IPS-15b (cell line): ENCODE measurements around the gene CRB2.

ENCODE experiments used
- H3K27me3 ChIP-seq: one replicate; pipeline ENCODE4 v1.6.1; 2013; ENCODE audit warnings: low read length; ENCODE audit not compliant: control insufficient read depth, insufficient read depth
- H3K36me3 ChIP-seq: one replicate; pipeline ENCODE4 v1.6.1; 2013; ENCODE audit warnings: low read length; ENCODE audit not compliant: control insufficient read depth, insufficient read depth
- H3K4me1 ChIP-seq: one replicate; pipeline ENCODE4 v1.6.1; 2013; ENCODE audit warnings: mild to moderate bottlenecking, low read length; ENCODE audit not compliant: control insufficient read depth, insufficient read depth
- H3K4me3 ChIP-seq: one replicate; pipeline ENCODE4 v1.5.1; 2013; ENCODE audit warnings: low read depth, low read length
- H3K9ac ChIP-seq: one replicate; pipeline ENCODE4 v1.6.1; 2013; ENCODE audit warnings: low read depth, mild to moderate bottlenecking, low read length
- H3K9me3 ChIP-seq: one replicate; pipeline ENCODE4 v1.6.1; 2013; ENCODE audit warnings: mild to moderate bottlenecking, low read length; ENCODE audit not compliant: control insufficient read depth, insufficient read depth

CRB2 gene

DNA sequence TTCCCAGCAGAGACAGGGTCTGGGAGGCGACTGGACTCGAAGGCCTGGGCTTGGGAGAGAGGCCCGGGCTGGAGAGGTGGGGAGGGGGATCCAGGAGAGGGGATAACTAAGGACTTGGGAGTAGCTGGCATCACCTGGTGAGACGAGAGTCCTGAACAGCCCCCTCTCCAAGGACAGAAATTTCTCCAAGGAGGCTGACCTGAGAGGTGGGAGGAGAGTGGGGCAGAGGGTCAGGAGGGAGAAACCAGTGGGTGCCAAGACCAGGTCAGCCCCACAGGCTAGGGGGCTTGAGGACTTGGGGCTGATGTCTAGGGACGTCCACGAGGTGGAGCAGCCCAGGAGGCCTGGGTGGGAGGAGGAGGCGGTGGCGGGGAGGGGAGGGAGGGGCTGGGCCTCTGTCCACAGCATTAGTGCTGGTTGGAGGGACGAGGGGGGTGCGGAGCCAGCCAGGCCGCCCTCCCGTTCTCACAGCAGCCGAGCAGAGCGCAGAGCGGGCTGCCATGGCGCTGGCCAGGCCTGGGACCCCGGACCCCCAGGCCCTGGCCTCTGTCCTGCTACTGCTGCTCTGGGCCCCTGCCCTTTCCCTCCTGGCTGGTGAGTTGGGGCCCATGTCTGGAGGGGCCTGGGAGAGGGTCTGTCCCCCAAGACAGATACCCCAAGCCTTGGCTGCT lies at the start of gene CRB2:
Gene CRB2, plus strand, starts transcription at position 437 of the 671 bp plus-strand sequence. Its CDS starts 64 bp downstream, at position 501.
- no peak within 1 kb of the TSS for H3K9ac ChIP-seq
- peak within 1 kb of the TSS; percentile 62 for H3K4me3 ChIP-seq

DNA sequence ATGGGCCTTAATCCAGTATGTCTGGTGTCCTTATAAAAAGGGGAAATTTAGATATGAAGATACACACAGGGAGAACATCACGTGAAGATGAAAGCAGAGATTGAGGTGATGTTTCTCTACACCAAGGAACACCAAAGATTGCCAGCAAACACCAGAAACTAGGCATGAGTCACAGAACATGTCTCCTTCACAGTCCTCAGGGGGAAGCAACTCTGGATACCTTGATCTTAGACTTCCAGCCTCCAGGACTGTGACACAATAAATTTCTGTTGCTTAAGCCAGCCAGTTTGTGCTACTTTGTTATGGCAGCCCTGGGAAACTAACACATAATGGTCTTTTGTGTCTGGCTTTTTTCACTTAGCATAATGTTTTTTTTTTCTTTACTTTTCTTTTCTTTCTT lies 46.4 kb upstream of the CRB2 start:
- no peaks in the 10 kb centered on the region for H3K36me3 ChIP-seq
- H3K27me3 ChIP-seq, result no peaks in the 10 kb centered on the region
- no peak overlapping the region for H3K4me3 ChIP-seq
- H3K9ac ChIP-seq, result no peak overlapping the region
- H3K4me1 ChIP-seq, result no peaks in the 10 kb centered on the region
- H3K9me3 ChIP-seq, result no peaks in the 10 kb centered on the region

More for the DNA sequence above, at the start of gene CRB2:
- peaks cover 36% of the 10 kb centered on the region for H3K4me1 ChIP-seq
- no peaks in the 10 kb centered on the region for H3K36me3 ChIP-seq
- H3K27me3 ChIP-seq, result no peaks in the 10 kb centered on the region
- no peaks in the 10 kb centered on the region for H3K9me3 ChIP-seq

DNA sequence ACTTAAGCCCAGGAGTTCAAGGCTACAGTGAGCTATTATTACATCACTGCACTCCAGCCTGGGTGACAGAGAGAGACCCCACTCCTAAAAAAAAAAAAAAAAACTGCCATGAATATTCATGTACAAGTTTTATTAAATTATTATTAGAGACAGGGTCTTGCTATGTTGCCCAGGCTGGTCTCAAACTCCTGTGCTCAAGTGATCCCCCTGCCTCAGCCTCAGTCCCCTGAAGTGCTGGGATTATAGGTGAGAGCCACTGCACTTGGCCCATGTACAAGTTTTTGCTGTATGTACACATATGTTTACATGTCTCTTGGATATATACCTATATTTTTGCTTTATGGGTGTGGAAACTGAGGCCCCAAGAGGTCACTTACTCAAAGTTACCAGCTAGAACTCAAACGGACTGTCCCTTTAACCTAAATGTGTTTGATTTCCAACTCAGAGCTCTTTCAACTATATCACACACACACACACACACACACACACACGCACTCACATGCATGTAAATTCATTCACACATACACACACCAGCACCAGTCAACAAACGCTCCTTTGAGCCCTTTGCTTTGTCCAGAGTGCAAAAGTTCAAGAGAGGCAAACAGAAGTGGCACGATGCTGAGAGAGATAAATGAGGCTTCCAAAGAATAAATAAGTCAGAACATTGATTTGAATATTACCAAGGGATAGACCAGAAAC lies 45.3 kb upstream of the CRB2 start:
- H3K9me3 ChIP-seq, result no peaks in the 10 kb centered on the region
- no peak overlapping the region for H3K9ac ChIP-seq
- no peaks in the 10 kb centered on the region for H3K27me3 ChIP-seq
- no peaks in the 10 kb centered on the region for H3K36me3 ChIP-seq
- no peaks in the 10 kb centered on the region for H3K4me1 ChIP-seq
- H3K4me3 ChIP-seq, result no peak overlapping the region

DNA sequence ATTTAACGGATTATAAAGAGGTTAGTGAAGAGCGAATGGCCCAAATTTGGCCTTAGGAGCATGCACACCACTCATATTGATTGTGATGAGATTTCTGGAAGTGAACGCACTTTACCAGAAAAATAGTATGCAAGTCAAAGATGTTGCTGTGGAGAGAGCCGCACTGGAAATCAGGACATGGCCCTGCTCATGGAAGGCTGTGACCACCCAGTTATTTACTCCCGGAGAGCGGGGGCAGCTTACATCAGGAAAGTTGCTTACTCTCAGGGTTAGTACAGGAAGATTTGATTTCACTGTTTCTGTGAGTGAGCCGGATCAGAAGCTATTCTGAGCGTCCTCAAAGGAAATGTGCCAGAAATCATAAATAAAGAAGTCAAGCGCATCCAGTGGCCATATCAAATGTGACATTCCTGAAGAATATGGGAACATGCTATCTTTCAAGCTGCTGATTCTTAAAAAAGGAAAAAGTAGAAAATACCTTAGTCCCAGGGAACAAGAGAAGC lies 44.7 kb upstream of the CRB2 start:
- H3K4me1 ChIP-seq, result no peaks in the 10 kb centered on the region
- H3K9ac ChIP-seq, result no peak overlapping the region
- H3K36me3 ChIP-seq, result no peaks in the 10 kb centered on the region
- no peaks in the 10 kb centered on the region for H3K9me3 ChIP-seq
- H3K4me3 ChIP-seq, result no peak overlapping the region
- H3K27me3 ChIP-seq, result no peaks in the 10 kb centered on the region

DNA sequence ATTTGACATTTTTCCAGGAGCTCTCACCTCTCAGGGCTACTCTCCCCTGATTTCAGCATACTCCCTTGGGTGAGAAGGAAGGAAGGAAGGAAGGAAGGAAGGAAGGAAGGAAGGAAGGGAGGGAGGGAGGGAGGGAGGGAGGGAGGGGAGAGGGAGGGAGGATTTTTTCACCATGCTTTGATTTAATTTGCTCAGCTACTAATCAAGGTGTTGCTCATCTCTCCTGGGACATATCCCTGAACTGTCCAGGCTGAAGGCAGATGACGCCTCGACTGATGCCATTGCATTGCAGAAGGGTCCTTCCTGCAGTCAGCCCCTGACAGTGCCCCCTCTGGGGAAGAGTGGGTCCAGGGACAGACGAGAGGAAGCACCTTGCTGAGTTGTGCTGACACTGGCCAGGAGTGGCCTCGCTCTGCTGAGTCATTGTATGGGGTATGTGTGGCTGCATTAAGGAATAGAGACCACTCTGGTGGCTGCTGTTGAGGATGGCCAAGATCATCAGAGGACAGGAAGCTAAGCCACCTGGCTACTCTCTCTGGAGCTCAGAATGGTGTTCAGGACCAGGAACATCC lies 43.6 kb upstream of the CRB2 start:
- H3K27me3 ChIP-seq, result no peaks in the 10 kb centered on the region
- no peaks in the 10 kb centered on the region for H3K4me1 ChIP-seq
- no peak overlapping the region for H3K4me3 ChIP-seq
- H3K9me3 ChIP-seq, result no peaks in the 10 kb centered on the region
- no peak overlapping the region for H3K9ac ChIP-seq
- H3K36me3 ChIP-seq, result no peaks in the 10 kb centered on the region

DNA sequence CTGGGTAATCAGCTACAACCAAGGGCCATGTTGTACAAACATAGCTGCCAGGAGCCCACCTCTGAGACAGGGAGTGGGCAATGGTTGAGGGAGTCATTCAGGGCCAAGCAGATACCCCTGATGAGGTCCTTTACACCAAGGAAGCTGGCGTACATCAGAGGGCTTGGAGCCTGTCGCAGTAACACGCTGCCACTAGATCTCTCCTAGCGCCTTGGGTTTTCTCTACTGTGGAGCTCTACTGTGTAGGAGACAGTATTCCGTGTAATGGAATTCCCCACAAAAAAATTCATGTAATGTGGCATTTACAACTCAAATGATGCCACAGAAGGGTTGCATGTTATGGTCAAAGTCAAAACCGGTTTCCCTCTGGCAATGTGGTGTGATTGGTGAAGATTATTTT lies 41.4 kb upstream of the CRB2 start:
- peaks cover 2% of the 10 kb centered on the region for H3K27me3 ChIP-seq

DNA sequence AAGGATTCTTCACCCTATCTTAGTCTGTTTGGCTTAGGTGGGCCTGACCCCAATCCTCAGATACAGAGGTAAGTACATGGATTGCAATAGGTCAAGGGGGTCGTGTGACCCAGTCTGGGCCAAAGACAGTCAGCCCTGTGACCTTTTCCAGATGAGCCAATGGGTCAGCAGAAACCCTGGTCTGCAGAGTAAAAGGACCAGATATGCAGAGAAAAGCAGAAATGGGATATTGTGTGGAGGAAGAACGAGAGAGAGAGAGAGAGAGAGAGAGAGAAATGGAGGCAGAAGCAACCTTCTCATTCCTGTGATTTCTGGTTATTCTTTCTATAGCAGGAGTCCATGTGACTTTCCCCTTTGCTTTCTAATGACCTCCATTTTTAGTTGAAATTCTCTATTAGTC lies 40.4 kb upstream of the CRB2 start:
- H3K9me3 ChIP-seq, result no peaks in the 10 kb centered on the region

More for the DNA sequence above, 41.4 kb upstream of the CRB2 start:
- no peak overlapping the region for H3K4me3 ChIP-seq
- H3K4me1 ChIP-seq, result no peaks in the 10 kb centered on the region
- H3K36me3 ChIP-seq, result no peaks in the 10 kb centered on the region
- H3K9ac ChIP-seq, result no peak overlapping the region
- no peaks in the 10 kb centered on the region for H3K9me3 ChIP-seq

DNA sequence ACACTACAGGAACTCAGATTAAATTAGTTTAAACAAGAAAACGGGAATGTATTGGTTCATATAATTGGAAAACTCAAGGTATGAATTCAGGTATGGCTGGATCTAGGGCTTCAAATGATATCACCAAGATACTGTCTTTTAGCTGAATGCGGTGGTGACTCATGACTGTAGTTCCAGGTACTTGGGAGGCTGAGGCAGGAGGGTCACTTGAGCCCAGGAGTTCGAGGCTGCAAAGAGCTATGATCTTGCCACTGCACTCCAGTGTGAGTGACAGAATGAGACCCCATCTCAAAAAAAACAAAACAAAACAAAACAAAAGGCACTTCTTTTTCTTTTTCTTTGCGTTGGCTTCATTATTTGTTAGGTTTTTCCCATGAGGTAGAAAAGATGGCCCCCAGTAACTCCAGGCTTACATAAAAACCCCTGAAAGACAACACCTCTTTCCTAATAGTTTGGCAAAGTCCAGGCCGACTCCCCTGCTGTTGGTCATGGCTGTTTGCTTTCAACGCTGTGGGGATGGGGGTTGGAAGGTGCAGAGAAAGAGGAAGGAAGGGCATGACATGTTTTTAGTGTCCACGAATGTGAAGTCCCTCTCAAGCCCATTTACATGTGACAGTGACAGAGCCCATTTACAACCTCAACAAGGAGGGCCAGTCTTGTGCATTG lies 39.8 kb upstream of the CRB2 start:
- Histone ChIP-seq H3K4me1 (no peaks in the 10 kb centered on the region), H3K9me3 (no peaks in the 10 kb centered on the region), H3K9ac (no peak overlapping the region)

More for the DNA sequence above, 40.4 kb upstream of the CRB2 start:
- H3K4me1 ChIP-seq, result no peaks in the 10 kb centered on the region
- H3K9ac ChIP-seq, result no peak overlapping the region
- H3K4me3 ChIP-seq, result no peak overlapping the region
- no peaks in the 10 kb centered on the region for H3K36me3 ChIP-seq
- H3K27me3 ChIP-seq, result peaks cover 2% of the 10 kb centered on the region

DNA sequence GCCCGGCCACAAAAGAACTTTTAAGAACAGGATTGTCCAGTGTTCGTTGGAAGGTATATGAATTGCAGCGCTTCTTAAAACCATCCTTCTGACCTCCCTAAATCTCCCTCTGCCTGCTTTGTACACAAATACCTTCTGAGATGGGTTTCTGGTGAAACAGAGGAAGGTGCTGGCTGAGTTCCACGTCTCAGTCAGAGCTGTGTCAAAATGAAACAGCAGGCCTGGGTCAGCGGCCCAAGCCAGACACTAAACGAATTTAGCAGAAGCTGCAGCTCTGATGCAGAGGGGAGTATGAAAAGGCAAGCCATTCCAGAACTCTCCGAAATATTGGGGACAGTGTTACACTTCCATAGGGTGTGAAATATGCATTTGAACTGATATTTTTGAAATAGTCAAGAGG lies 37.8 kb upstream of the CRB2 start:
- peaks cover 6% of the 10 kb centered on the region for H3K4me1 ChIP-seq
- no peaks in the 10 kb centered on the region for H3K9me3 ChIP-seq
- H3K4me3 ChIP-seq, result no peak overlapping the region
- H3K9ac ChIP-seq, result peak overlapping the region; percentile 47
- H3K36me3 ChIP-seq, result no peaks in the 10 kb centered on the region
- peaks cover 2% of the 10 kb centered on the region for H3K27me3 ChIP-seq

More for the DNA sequence above, 39.8 kb upstream of the CRB2 start:
- H3K4me3 ChIP-seq, result no peak overlapping the region
- no peaks in the 10 kb centered on the region for H3K36me3 ChIP-seq
- H3K27me3 ChIP-seq, result peaks cover 2% of the 10 kb centered on the region

DNA sequence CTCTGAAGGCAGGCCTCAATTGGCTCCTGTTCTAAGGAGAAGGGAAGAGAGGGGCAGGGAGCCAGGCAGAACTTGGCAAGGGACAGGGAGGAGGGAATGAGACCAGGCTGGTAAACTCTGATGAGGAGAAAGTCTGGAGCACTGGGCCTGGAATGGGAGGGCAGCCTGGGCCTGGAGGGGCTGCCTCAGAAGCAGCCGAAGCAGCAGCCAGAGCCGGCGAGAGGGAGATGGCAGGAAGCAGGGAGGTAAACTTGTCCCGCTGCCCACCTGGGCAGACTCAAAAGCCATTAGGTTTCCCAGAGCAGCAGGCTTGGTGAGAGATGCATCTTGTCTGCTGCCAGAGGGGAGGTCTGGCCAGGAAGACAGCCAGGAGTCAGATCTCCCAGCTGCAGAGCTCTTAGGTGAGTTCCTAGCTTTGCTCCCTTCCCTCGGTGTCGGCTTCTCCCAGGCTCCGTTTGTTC lies 37.0 kb upstream of the CRB2 start:
- Histone ChIP-seq H3K36me3 (no peaks in the 10 kb centered on the region), H3K9me3 (no peaks in the 10 kb centered on the region), H3K9ac (no peak overlapping the region), H3K27me3 (peaks cover 2% of the 10 kb centered on the region), H3K4me3 (no peak overlapping the region), H3K4me1 (peaks cover 7% of the 10 kb centered on the region)

DNA sequence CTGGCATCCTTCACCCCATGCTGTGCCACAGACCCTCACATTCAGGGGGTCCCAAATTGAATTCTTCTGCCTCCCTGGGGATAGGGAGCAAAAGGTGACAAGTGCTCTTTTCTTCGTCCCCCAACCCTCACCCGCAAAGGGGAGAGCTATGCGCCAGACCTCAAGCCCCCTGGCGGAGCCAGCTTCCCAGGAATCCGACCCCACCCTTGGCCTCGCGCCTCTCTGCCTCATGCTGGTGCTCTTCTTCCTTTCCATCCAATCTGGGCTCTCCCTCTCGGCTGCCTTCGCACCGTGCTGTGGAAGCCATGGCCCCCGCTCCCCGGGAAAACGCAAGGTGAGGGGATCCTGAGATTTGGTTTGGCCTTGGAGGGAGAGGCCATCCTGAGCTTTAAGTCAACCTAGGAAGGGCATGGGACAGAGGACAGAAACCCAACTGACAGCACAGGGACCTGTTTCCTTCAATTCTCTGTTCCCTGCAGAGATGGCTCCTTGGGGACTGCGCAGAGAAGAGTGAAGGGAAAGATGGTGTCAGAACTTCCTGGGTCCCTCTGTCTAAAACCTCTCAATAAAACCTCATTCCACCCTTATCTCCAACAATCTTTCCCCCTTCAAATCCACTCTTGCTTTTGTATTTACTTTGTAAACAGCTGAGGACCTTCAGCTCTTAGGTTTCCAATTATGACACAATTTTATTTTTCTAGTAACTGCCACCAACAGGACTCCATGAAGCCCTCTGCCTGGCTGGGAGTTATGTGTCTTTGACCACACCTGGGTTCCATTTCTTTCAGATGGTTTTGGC lies 36.3 kb upstream of the CRB2 start:
- no peaks in the 10 kb centered on the region for H3K9me3 ChIP-seq
- no peak overlapping the region for H3K4me3 ChIP-seq
- H3K9ac ChIP-seq, result no peak overlapping the region
- peaks cover 7% of the 10 kb centered on the region for H3K4me1 ChIP-seq
- H3K36me3 ChIP-seq, result no peaks in the 10 kb centered on the region
- H3K27me3 ChIP-seq, result peaks cover 2% of the 10 kb centered on the region
